BE2C (cell line): ENCODE results near the gene SUN2.

ENCODE experiments used
- DNase-seq: peaks from one replicate; pipeline ENCODE4 v3.0.0-alpha.2; 2020
- H3K27me3 ChIP-seq: fragments of 250-450 bp; sonication (Bioruptor Pico); 2 replicates; pipeline ENCODE4 v1.5.1; 2020; ENCODE audit warnings: mild to moderate bottlenecking
- H3K36me3 ChIP-seq: fragments of 250-450 bp; sonication (Bioruptor Pico); 2 replicates; pipeline ENCODE4 v1.5.1; 2020; ENCODE audit warnings: mild to moderate bottlenecking
- H3K4me1 ChIP-seq: fragments of 250-450 bp; sonication (Bioruptor Pico); 2 replicates; pipeline ENCODE4 v1.5.1; 2020
- H3K4me3 ChIP-seq: 2 replicates; pipeline ENCODE4 v1.5.1; 2011; ENCODE audit warnings: low read depth, low read length
- H3K9me3 ChIP-seq: fragments of 250-450 bp; sonication (Bioruptor Pico); 2 replicates; pipeline ENCODE4 v1.5.1; 2020
- TF ChIP-seq, protein P1 (sequence below): IDR thresholded peaks from 2 replicates; pipeline ENCODE4 v1.5.1; 2012; ENCODE audit warnings: mild to moderate bottlenecking, low read depth, low read length

Gene SUN2

DNA sequence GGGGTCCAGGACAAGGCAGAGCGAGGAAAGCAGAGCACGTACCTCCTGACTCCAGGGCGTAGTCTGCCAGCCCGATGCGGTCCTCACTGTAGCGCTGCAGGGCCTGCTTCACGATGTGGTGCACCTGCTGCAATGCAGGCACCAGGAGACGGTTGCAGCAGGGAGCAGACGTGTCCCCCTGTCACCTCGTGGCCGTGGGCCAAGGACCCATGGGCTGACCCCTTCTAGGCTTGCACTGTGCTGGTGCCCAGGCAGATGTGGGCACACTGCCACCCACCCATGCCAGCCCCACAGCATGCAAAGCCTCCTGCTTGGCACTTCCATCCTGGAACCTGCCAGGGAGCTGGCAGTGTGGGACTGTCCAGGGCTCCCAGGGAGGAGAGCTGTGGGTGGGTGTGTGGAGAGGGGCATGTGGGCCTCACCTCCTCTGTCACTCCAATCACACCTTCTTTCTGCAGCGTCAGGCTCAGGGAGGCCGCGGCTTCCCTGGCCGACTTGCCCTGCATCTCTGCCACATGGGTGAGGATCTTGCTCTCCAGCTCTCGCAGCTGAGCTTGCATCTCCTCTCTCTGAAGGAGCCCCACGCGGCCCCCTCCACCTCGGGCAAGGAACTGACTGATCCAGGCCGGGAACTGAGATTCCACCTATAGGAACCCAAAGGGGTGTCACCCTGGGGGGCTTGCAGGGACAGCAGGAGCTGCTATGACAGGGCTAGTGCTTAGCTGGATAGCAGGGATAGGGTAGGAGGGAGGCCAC lies 16.3 kb downstream of the SUN2 start:
- H3K36me3 ChIP-seq: peaks cover 88% of the 10 kb centered on the region
- DNase-seq: no peak
- H3K4me1 ChIP-seq: no peaks in the 10 kb centered on the region
- H3K4me3 ChIP-seq: no peak overlapping the region
- TF ChIP-seq, protein P1, sequence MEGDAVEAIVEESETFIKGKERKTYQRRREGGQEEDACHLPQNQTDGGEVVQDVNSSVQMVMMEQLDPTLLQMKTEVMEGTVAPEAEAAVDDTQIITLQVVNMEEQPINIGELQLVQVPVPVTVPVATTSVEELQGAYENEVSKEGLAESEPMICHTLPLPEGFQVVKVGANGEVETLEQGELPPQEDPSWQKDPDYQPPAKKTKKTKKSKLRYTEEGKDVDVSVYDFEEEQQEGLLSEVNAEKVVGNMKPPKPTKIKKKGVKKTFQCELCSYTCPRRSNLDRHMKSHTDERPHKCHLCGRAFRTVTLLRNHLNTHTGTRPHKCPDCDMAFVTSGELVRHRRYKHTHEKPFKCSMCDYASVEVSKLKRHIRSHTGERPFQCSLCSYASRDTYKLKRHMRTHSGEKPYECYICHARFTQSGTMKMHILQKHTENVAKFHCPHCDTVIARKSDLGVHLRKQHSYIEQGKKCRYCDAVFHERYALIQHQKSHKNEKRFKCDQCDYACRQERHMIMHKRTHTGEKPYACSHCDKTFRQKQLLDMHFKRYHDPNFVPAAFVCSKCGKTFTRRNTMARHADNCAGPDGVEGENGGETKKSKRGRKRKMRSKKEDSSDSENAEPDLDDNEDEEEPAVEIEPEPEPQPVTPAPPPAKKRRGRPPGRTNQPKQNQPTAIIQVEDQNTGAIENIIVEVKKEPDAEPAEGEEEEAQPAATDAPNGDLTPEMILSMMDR: no peak
- no peaks in the 10 kb centered on the region for H3K27me3 ChIP-seq
- no peaks in the 10 kb centered on the region for H3K9me3 ChIP-seq

DNA sequence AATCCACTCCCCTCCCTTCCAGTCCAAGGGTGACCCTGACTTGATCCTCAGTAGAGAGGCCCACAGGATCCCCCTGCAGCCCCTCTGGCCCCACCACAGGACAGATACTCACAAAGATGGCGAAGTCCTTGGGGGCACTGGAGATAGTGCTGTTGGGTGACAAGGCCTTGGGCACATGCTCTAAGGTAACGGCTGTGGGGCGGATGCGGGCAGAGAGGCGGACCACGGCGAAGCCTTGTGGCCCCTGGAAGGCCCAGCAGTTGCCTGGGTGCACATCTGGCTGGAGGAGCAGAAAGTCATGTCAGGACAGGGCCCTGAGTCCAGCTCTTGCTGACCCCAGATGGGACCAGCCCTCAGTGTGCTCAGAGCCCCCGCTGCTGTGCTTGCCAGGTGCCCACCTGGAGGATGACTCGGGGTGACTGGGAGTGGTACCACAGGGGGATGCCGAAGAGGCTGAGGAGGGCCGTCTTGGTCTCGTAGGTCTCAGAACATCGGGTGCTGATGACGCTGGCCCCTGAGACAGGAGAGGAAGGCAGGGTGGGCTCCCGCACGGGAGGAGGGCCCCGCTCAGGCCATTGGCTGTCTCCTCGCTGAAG lies 17.2 kb downstream of the SUN2 start:
- TF ChIP-seq, protein P1: no peak
- Histone ChIP-seq H3K27me3 (no peaks in the 10 kb centered on the region), H3K9me3 (no peaks in the 10 kb centered on the region), H3K4me3 (no peak overlapping the region), H3K36me3 (peaks cover 91% of the 10 kb centered on the region), H3K4me1 (no peaks in the 10 kb centered on the region; the same call in 1 of the 2 replicates)
- DNase-seq: no peak

DNA sequence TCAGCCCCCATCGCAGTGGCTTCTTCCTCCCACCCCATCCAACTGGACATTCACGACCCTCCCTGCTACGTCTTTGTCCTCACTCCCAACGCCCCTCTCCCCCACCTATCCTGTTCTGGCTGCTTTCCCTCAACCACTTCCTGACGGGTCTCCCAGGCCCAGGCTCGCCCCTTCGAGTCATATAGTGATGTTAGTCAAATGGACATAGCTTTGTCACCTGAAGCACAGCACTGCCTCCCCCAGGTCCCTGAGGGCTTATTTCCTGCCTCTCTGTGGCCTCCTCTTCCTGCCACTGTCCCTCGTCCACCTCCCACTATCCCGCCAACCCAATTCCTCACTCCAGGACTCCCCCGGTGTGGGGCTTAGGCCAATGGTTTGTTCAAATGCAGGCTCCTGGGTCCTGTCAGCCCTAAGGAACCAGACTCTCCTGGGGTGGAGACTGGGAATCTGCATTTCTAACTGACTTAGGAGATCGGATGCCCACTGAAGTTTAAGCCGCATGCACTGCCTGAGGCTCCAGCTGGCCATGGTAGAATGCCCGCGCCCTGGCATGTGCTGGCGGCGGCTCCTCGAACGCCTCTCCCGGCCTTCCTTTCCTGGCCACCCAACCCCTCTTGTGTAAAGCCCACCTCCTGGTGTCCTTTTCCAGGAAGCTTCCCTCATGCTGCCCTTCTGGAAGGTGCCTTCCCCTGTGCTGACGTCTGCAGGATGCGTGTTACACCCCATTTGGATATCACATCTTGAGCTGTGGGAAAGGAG lies 18.3 kb downstream of the SUN2 start:
- H3K9me3 ChIP-seq: no peaks in the 10 kb centered on the region
- no peak overlapping the region for H3K4me3 ChIP-seq
- peaks cover 87% of the 10 kb centered on the region for H3K36me3 ChIP-seq
- no peaks in the 10 kb centered on the region for H3K27me3 ChIP-seq
- no peak for DNase-seq
- H3K4me1 ChIP-seq: peaks cover 5% of the 10 kb centered on the region; the same call in 1 of the 2 replicates
- TF ChIP-seq, protein P1: no peak

DNA sequence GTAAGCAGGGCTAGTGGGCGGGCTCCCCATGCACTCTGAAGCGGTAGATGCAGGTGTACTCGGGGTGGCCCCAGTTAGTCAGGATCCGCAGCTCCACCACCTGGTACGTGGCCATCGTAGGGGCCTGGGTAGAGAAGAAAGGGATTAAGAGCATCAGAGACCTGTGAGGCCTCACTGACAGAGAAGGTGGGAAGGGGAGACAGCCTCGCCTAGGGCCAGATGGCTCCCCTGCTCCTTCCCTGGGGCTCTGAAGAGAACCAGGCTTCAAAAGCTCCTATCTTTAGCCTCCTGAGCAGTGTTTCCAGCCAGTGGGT lies 19.6 kb downstream of the SUN2 start:
- Histone ChIP-seq H3K9me3 (no peaks in the 10 kb centered on the region), H3K36me3 (peaks cover 79% of the 10 kb centered on the region), H3K27me3 (no peaks in the 10 kb centered on the region), H3K4me1 (peaks cover 5% of the 10 kb centered on the region; the same call in 1 of the 2 replicates), H3K4me3 (no peak overlapping the region)
- DNase-seq: no peak
- TF ChIP-seq, protein P1: no peak

DNA sequence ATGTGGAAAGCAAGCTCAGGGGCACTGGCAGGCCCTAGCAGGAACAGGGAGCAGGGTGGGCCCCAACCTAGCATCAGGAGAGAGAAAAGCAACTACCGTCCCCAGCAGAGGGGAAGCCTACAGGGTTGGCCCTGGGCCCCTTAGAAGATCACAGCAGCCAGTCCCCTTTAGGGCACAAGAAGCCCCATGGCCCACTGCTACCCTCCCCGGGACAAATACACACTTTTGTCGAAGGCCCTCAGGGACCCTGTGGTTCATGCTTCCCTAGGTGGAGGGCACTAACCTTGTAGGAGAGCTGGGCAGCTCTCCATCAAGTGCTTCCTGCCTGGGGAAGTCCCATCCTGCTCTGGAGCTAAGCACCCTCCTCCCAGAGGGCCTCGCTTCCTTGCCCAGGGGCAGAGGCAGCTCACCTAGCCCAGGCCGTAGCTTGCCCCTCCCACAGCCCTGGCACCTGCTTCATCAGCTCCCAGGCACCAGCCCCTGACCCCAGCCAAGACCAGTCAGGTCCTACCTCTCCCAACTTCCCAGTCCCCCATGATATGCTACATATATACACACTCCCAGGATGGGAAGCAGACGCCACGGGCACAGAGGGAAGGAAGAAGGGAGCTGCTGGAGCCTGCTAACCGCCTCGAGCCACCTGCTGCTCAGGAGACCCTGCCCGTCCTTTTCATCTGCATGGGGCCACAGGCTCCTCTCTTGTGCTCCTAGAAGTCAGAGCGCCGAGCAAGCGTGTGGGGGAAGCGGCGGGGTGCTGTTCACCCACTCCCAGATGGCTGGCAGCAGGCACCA lies 20.1 kb downstream of the SUN2 start:
- TF ChIP-seq, protein P1: no peak
- Histone ChIP-seq H3K27me3 (no peaks in the 10 kb centered on the region), H3K4me1 (peaks cover 5% of the 10 kb centered on the region; the same call in 1 of the 2 replicates), H3K9me3 (no peaks in the 10 kb centered on the region), H3K4me3 (no peak overlapping the region), H3K36me3 (peaks cover 79% of the 10 kb centered on the region)
- no peak for DNase-seq
